A673 (cell line): ENCODE results near the gene MGLL. TPM values are rescaled to one million over a fixed set of nuclear protein-coding genes. Genes with fewer than 3 reads are reported as not detected.

Experiments used
- BruUV-seq: library from RNA; stranded (reverse); fragments of 400-500 nt; replicated peaks from 2 replicates; lab custom pipeline; 2021; lab: Mats Ljungman, UMichigan
- CTCF ChIA-PET: fragments of 300-600 bp; sonication (Branson Sonifier 250); formaldehyde crosslinking; loops from one replicate; lab custom pipeline; 2022; ENCODE audit warnings: antibody characterized with exemption; lab: Charles Lee
- POLR2A ChIA-PET: fragments of 300-600 bp; sonication (Branson Sonifier 250); formaldehyde crosslinking; loops from one replicate; lab custom pipeline; 2022; ENCODE audit warnings: antibody characterized with exemption; ENCODE audit not compliant: low non-redundant PET; lab: Charles Lee
- DNase-seq: peaks from one replicate; pipeline ENCODE4 v3.0.0-alpha.2; 2015; ENCODE audit warnings: low spot score
- H3K27ac ChIP-seq: fragments of 200-600 bp; sonication (generic); 2 replicates; pipeline ENCODE4 v1.5.1; 2016; ENCODE audit warnings: mixed run types, low read depth, mild to moderate bottlenecking, mixed read lengths, antibody characterized with exemption, low read length; ENCODE audit not compliant: poor library complexity, severe bottlenecking
- H3K27me3 ChIP-seq: fragments of 200-600 bp; sonication (generic); replicated peaks from 2 replicates; pipeline ENCODE4 v1.6.1; 2017; ENCODE audit warnings: mixed run types, low read depth, mild to moderate bottlenecking, mixed read lengths, antibody characterized with exemption, low read length; ENCODE audit not compliant: insufficient read depth, poor library complexity
- H3K36me3 ChIP-seq: fragments of 200-600 bp; sonication (generic); 2 replicates; pipeline ENCODE4 v1.6.1; 2016; ENCODE audit warnings: mixed run types, mild to moderate bottlenecking, mixed read lengths, antibody characterized with exemption, low read length; ENCODE audit not compliant: insufficient read depth, poor library complexity, severe bottlenecking
- H3K4me1 ChIP-seq: fragments of 200-600 bp; sonication (generic); 2 replicates; pipeline ENCODE4 v1.6.1; 2017; ENCODE audit warnings: mixed run types, mild to moderate bottlenecking, mixed read lengths, antibody characterized with exemption, low read length; ENCODE audit not compliant: insufficient read depth, poor library complexity, severe bottlenecking
- H3K4me3 ChIP-seq: fragments of 200-600 bp; sonication (generic); 2 replicates; pipeline ENCODE4 v1.5.1; 2016; ENCODE audit warnings: low read depth, mixed run types, mild to moderate bottlenecking, mixed read lengths, low read length; ENCODE audit not compliant: poor library complexity, severe bottlenecking
- H3K9me3 ChIP-seq: fragments of 200-600 bp; sonication (generic); 2 replicates; pipeline ENCODE4 v1.6.1; 2016; ENCODE audit warnings: mixed run types, low read depth, mild to moderate bottlenecking, mixed read lengths, antibody characterized with exemption, low read length; ENCODE audit not compliant: poor library complexity, severe bottlenecking
- EZH2 ChIP-seq: fragments of 200-600 bp; sonication (generic); IDR thresholded peaks from 2 replicates; pipeline ENCODE4 v1.6.1; 2017; ENCODE audit warnings: borderline replicate concordance, low read depth, mild to moderate bottlenecking, mixed read lengths, antibody characterized with exemption, low read length; ENCODE audit not compliant: poor library complexity, severe bottlenecking
- intact Hi-C: fragments of 100-400 bp; cut with micrococcal nuclease; formaldehyde crosslinking; loops from one replicate; pipeline ENCODE4 v1.10.0; 2022; ENCODE audit not compliant: unreplicated experiment
- total RNA-seq: library from RNA; stranded (reverse); gene quantifications from 2 replicates; pipeline ENCODE4 v1.2.3, GENCODE V29; 2021
- TF ChIP-seq, protein P1 (sequence below): fragments of 300-800, 200-600 bp; sonication (generic); conservative IDR thresholded peaks from 2 replicates; pipeline ENCODE4 v1.5.1; 2017; ENCODE audit warnings: low read depth, mild to moderate bottlenecking, antibody characterized with exemption, low read length, moderate library complexity, mixed read lengths

MGLL gene
- total RNA-seq, 1 experiment from 2014 or later = 0.39 TPM

DNA sequence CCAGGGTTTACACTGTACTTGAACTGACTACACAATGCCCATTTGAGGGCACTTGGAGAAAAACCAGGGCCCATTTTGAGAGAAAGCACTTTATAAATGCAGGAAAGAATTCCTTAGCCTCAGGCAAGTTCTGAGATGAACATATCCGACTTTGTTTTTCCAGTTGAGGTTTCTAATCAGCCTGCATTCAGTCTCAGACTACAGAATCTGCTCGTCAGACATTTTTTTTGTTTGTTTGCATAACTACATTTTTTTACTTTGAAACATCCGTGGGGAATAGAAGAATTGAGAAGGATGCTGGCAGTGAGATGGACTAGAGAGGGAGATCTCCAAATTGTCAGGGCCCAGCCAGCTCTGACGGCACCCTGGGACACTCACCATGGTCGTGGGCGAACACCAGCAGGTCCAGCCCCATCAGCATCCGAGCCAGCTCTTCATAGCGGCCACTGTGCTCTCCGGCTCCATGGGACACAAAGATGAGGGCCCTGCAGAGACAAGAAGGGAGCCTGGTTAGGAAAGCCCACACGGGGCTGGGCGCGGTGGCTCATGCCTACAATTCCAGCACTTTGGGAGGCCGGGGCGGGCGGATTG lies 40.8 kb downstream of the MGLL start:
- Histone ChIP-seq H3K27me3 (no peaks in the 10 kb centered on the region), H3K27ac (no peak overlapping the region), H3K9me3 (no peaks in the 10 kb centered on the region), H3K4me1 (no peaks in the 10 kb centered on the region), H3K4me3 (no peak overlapping the region), H3K36me3 (no peaks in the 10 kb centered on the region)
- TF ChIP-seq, protein P1, sequence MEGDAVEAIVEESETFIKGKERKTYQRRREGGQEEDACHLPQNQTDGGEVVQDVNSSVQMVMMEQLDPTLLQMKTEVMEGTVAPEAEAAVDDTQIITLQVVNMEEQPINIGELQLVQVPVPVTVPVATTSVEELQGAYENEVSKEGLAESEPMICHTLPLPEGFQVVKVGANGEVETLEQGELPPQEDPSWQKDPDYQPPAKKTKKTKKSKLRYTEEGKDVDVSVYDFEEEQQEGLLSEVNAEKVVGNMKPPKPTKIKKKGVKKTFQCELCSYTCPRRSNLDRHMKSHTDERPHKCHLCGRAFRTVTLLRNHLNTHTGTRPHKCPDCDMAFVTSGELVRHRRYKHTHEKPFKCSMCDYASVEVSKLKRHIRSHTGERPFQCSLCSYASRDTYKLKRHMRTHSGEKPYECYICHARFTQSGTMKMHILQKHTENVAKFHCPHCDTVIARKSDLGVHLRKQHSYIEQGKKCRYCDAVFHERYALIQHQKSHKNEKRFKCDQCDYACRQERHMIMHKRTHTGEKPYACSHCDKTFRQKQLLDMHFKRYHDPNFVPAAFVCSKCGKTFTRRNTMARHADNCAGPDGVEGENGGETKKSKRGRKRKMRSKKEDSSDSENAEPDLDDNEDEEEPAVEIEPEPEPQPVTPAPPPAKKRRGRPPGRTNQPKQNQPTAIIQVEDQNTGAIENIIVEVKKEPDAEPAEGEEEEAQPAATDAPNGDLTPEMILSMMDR = no peak
- no peak for TF ChIP-seq EZH2
- ChIA-PET CTCF (no interaction called here), POLR2A (no interaction called here)
- BruUV-seq = no TSS peak
- intact Hi-C loops = no loop called here
- no peak for DNase-seq

DNA sequence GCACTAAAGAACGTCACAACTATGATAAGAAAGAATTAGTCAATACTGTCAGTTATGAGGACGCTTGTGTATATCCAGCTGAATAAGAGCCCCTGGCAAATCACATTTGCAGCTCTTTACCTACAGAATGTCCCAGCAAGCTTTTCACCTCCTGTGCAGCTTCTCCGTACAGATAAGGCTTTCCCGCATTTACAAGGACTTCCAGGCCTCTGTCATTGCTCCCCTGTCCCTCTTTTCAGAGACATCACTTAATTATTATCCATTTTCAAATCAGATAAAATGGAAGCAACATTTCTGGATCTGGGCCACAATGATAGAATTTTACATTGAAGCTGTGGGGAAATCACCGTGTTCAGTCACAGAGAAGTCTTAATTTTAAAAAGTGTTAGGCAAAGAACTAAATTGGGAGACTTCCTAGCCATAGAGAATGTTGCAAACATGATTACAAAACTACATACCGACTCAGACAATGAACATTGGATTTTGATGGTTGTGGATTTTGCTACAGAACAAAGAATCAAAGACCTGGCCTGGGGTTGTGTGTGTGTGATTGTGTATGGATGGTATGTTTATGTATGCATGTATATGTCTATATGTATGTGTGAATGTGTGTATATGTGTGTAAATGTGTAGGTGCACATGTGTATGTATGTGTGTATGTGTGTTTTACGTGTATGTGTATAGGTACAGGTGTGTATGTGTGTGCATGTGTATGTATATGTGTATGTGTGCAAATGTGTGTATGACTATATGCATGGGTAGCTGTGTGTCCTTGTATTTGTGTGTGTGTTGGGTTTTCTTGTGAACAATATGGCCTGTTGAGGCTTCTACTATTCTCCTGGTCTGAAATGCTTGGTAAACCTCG lies 41.5 kb downstream of the MGLL start:
- ChIA-PET POLR2A (no interaction called here), CTCF (no interaction called here)
- Histone ChIP-seq H3K36me3 (no peaks in the 10 kb centered on the region), H3K4me1 (peaks cover under 1% of the 10 kb centered on the region), H3K27ac (no peak overlapping the region), H3K27me3 (no peaks in the 10 kb centered on the region), H3K9me3 (no peaks in the 10 kb centered on the region), H3K4me3 (no peak overlapping the region)
- intact Hi-C loops = no loop called here
- no peak for DNase-seq
- TF ChIP-seq, protein P1 = no peak
- no peak for TF ChIP-seq EZH2
- BruUV-seq = no TSS peak

DNA sequence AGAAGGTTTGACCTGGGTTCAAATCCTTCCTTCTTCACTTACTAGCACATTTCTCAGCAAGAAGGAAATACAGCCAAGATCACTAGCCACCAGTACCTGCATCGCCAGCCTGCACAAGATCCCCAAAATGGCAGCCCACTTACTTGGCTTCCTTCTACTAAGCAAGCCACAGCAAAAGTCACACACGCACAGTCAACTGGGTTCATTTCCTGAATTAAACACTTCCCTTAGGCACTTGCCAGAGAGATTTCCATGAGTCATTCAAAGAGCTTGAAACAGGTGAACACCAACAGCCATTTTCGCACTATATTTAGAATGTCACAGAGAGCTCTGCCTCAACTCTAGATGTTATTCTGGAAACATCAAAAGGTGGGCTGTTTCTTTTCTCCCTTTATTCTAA lies 42.6 kb downstream of the MGLL start:
- Histone ChIP-seq H3K36me3 (no peaks in the 10 kb centered on the region), H3K9me3 (no peaks in the 10 kb centered on the region), H3K4me3 (no peak overlapping the region), H3K4me1 (peaks cover 5% of the 10 kb centered on the region), H3K27ac (no peak overlapping the region), H3K27me3 (no peaks in the 10 kb centered on the region)
- CTCF ChIA-PET = no interaction called here
- TF ChIP-seq, protein P1 = no peak
- no peak for TF ChIP-seq EZH2
- POLR2A ChIA-PET = no interaction called here
- BruUV-seq = no TSS peak
- DNase-seq = no peak
- intact Hi-C loops = no loop called here
